ENCODE measurements around the gene TUBB1. TPM values are rescaled to one million over a fixed set of nuclear protein-coding genes. Genes with fewer than 3 reads are reported as not detected.
"Not testable (repeated sequence)": the region's sequence is repeated elsewhere in the genome, so short reads cannot be mapped to it uniquely, and the experiment has no call there.

TUBB1 gene
- polyA plus RNA-seq, 1 experiment: 0.01 TPM

- CTCF ChIA-PET: no interaction called here
- POLR2A ChIA-PET: no interaction called here
- DNase-seq (ENCODE audit: low read depth): no peak
- Histone ChIP-seq H3K36me3 (ENCODE audit: control insufficient read depth, insufficient read depth, low read length) (peaks cover 13% of the 10 kb centered on the region), H3K27me3 (ENCODE audit: control insufficient read depth, insufficient read depth, low read length) (no peaks in the 10 kb centered on the region), H3K4me3 (ENCODE audit: low read depth, low read length) (no peak overlapping the region)
- no peak for TF ChIP-seq CTCF (IDR thresholded peaks at IDR 0.05; ENCODE audit: insufficient read depth, low read depth, low read length)
Measured at GRCh38 chr20:59035381-59035780, 16.2 kb downstream of the TUBB1 start.

GRCh38 chr20:59037386-59037785 lies 18.2 kb downstream of the TUBB1 start:
- ChIA-PET POLR2A (no interaction called here), CTCF (no interaction called here)
- DNase-seq (ENCODE audit: low read depth): no peak
- no peak for TF ChIP-seq CTCF (IDR thresholded peaks at IDR 0.05; ENCODE audit: insufficient read depth, low read depth, low read length)
- Histone ChIP-seq H3K36me3 (ENCODE audit: control insufficient read depth, insufficient read depth, low read length) (peaks cover 13% of the 10 kb centered on the region), H3K4me3 (ENCODE audit: low read depth, low read length) (no peak overlapping the region), H3K27me3 (ENCODE audit: control insufficient read depth, insufficient read depth, low read length) (no peaks in the 10 kb centered on the region)

DNA sequence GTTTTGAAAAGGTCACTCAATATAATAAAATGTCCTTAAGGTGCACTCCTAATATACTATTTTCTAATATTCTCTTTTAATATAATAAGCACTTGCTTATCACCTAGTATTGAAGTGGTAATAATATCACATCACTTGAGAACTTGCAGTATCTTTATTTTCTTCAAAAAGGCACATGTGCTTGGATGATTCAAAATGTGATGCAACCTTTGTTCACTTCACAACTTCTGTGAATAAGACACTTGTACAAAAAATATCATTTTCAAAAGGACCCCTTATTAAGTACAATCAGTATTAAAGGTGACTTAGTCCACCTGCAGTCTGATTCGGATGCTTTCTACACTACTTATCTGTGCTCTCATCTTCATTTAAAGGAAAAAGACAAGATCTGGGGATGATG lies 20.0 kb downstream of the TUBB1 start:
- ChIA-PET CTCF (no interaction called here), POLR2A (no interaction called here)
- TF ChIP-seq CTCF (IDR thresholded peaks at IDR 0.05; ENCODE audit: insufficient read depth, low read depth, low read length): no peak
- Histone ChIP-seq H3K4me3 (ENCODE audit: low read depth, low read length) (no peak overlapping the region), H3K36me3 (ENCODE audit: control insufficient read depth, insufficient read depth, low read length) (peaks cover 13% of the 10 kb centered on the region), H3K27me3 (ENCODE audit: control insufficient read depth, insufficient read depth, low read length) (no peaks in the 10 kb centered on the region)
- no peak for DNase-seq (ENCODE audit: low read depth)

GRCh38 chr20:59040667-59041066 lies 21.4 kb downstream of the TUBB1 start:
- ChIA-PET POLR2A (no interaction called here), CTCF (no interaction called here)
- no peak for DNase-seq (ENCODE audit: low read depth)
- TF ChIP-seq CTCF (IDR thresholded peaks at IDR 0.05; ENCODE audit: insufficient read depth, low read depth, low read length): no peak
- peaks cover 13% of the 10 kb centered on the region for H3K36me3 ChIP-seq (ENCODE audit: control insufficient read depth, insufficient read depth, low read length)
- H3K27me3 ChIP-seq (ENCODE audit: control insufficient read depth, insufficient read depth, low read length): no peaks in the 10 kb centered on the region
- no peak overlapping the region for H3K4me3 ChIP-seq (ENCODE audit: low read depth, low read length)

DNA sequence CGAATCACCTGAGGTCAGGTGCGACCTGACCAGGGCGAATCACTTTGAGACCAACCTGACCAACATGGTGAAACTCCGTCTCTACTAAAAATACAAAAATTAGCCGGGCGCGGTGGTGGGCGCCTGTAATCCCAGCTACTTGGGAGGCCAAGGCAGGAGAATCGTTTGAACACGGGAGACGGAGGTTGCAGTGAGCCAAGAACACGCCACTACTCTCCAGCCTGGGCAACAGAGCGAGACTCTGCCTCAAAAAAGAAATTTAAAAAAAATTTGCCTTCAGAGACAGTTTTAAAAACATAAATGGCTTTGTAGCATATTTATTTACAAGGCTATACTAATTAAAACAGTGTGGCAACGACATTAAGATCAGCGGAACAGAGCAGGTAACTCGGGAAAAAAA lies 22.3 kb downstream of the TUBB1 start:
- POLR2A ChIA-PET; DNase-seq (ENCODE audit: low read depth); H3K36me3 ChIP-seq (ENCODE audit: control insufficient read depth, insufficient read depth, low read length); H3K27me3 ChIP-seq (ENCODE audit: control insufficient read depth, insufficient read depth, low read length): not testable (repeated sequence)
- peak overlapping the region; percentile 94; the same call in 1 of the 2 replicates for H3K4me3 ChIP-seq (ENCODE audit: low read depth, low read length)
- CTCF ChIA-PET: interaction anchor here (1.4 kb wide), 1 partner anchor 9 kb away, joined by 6 read pairs; the partner anchor contains the start of gene ATP5F1E

DNA sequence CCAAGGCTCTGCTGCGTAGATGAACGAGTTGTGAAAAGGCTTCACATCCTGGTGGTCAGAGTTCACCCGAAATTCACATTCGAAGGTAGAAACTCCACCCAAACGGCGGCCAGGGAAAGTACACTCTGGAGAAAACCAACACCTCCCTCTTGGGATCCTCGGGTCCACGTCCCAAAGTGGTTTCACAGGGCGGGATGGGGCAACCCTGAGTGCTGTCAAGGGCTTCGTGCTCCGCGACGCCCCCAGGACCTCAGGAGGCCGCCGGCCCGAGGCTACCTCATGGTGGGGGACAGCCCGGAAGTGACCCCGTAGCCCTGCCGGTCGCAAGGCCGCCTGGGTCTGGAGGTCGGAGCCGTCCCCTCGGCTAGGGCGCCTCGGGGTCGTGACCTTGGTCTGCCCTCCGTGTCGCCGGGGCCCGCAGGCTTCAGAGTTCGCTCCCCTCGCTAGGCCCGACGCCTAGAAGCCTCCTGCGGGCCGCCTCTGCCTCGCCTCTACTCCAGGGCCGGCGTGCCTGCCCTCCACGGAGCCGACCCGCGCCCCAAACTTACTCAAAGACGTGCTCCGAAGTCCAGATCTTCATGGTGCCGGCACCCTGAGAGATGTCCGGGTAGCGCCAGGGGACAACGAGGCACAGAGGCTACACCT lies 23.0 kb downstream of the TUBB1 start, which contains the start of gene PRELID3B:
Gene PRELID3B, minus strand, starts transcription at position 636 of the 645 bp plus-strand sequence. Its CDS starts 56 bp downstream, at position 580.
- Histone ChIP-seq H3K36me3 (ENCODE audit: control insufficient read depth, insufficient read depth, low read length) (peaks cover 6% of the 10 kb centered on the region), H3K27me3 (ENCODE audit: control insufficient read depth, insufficient read depth, low read length) (no peaks in the 10 kb centered on the region), H3K4me3 (ENCODE audit: low read depth, low read length) (peak within 1 kb of the TSS; percentile 94)
- ChIA-PET CTCF (interaction anchor here (1.4 kb wide), 1 partner anchor 10 kb away, joined by 6 read pairs; the partner anchor contains the start of gene ATP5F1E), POLR2A (no interaction called here)
- no peak for TF ChIP-seq CTCF (IDR thresholded peaks at IDR 0.05; ENCODE audit: insufficient read depth, low read depth, low read length)
- DNase-seq (ENCODE audit: low read depth): no peak
